Prostate gland (tissue), 2 donors: ENCODE data around the gene F7.

Experiments used
- CTCF ChIP-seq, 4 experiments: fragments of 200-600 bp in 2 of 4; fragments of 450-650 bp in 2 of 4; sonication (generic) in 2 of 4; IDR thresholded peaks; 1 replicate in 3 of 4; 2 replicates in 1 of 4; pipeline ENCODE4 v1.5.1; 2016 to 2019; ENCODE audit warnings: antibody characterized with exemption in 4 of 4, mild to moderate bottlenecking in 2 of 4, moderate library complexity in 2 of 4
- POLR2A ChIP-seq: fragments of 450-650 bp; IDR thresholded peaks from one replicate; pipeline ENCODE4 v1.6.1; 2016; ENCODE audit warnings: antibody characterized with exemption, mild to moderate bottlenecking
- POLR2AphosphoS5 ChIP-seq: sonication (generic); formaldehyde crosslinking; IDR thresholded peaks from one replicate; pipeline ENCODE4 v1.6.1; 2017; ENCODE audit warnings: antibody characterized with exemption

DNA sequence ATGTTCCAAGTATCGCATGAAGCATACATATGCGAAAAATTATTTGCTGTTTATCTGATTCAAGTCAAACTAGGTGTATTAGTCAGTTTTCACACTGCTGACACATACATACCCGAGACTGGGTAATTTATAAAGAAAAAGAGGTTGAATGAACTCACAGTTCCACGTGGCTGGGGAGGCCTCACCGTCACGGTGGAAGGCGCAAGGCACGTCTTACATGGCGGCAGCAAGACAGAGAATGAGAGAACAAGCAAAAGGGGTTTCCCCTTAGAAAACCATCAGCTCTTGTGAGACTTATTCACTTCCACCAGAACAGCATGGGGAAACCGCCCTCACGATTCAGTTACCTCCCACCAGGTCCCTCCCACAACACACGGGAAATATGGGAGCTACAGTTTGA is 39.9 kb downstream of the F7 start:
- TF ChIP-seq CTCF (IDR thresholded peaks at IDR 0.05) (no peak), POLR2AphosphoS5 (no peak), POLR2A (no peak)
